Transverse colon (tissue), 3 donors: ENCODE measurements around the gene SENP2.

Experiments used
- POLR2A ChIP-seq: fragments of 450-650 bp; IDR thresholded peaks from one replicate; pipeline ENCODE4 v1.6.1; 2016; ENCODE audit warnings: antibody characterized with exemption, mild to moderate bottlenecking, moderate library complexity
- TF ChIP-seq, protein P1 (sequence below), 5 experiments: fragments of 200-600 bp in 3 of 5; fragments of 450-650 bp in 2 of 5; sonication (generic) in 3 of 5; IDR thresholded peaks; 1 replicate in 2 of 5; 2 replicates in 3 of 5; pipeline ENCODE4 v1.5.1; 2016 to 2017; ENCODE audit warnings: antibody characterized with exemption in 5 of 5, inconsistent platforms in 3 of 5, mild to moderate bottlenecking in 2 of 5, moderate library complexity in 1 of 5

DNA sequence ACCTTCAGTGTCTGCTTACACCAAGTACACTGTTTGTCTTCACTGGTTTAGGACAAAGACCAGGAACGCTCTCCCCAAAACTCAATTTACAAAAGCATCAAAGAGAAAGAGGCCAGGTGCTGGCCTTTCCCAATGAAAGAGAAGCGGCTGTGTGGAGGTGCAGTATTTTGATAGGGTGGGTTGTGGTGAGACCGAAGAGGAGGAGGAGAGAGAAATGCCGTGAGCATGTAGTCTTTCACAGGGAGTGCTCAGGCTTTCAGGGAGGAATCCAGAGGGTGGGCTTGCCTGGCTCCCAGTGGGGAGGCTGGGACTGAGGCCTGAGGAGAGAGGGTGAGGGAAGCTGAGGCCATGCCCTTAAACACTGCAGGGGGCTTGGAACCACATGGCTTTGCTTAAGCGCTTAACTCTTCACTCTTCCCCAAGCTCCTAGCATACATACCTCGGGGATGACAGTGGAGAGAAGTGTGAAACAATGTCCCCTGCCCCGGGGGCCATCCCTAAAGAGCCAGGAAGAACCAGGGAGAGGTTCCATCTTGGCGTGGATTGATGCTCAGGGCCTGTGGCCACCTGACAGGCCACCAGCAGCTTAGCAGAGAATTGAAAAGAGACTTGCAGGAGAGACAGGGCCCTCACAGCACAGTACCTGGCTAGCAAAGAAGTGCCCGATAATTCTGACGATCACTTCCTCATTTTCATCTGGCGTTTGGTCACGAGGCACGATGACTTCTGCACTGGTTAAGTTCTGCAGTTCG lies 60.5 kb downstream of the SENP2 start:
- no peak for TF ChIP-seq POLR2A
- TF ChIP-seq, protein P1, sequence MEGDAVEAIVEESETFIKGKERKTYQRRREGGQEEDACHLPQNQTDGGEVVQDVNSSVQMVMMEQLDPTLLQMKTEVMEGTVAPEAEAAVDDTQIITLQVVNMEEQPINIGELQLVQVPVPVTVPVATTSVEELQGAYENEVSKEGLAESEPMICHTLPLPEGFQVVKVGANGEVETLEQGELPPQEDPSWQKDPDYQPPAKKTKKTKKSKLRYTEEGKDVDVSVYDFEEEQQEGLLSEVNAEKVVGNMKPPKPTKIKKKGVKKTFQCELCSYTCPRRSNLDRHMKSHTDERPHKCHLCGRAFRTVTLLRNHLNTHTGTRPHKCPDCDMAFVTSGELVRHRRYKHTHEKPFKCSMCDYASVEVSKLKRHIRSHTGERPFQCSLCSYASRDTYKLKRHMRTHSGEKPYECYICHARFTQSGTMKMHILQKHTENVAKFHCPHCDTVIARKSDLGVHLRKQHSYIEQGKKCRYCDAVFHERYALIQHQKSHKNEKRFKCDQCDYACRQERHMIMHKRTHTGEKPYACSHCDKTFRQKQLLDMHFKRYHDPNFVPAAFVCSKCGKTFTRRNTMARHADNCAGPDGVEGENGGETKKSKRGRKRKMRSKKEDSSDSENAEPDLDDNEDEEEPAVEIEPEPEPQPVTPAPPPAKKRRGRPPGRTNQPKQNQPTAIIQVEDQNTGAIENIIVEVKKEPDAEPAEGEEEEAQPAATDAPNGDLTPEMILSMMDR (IDR thresholded peaks at IDR 0.05) = no peak
